HG02571 (cell line): ENCODE data around the gene CAPN8.
A peak's percentile ranks its signal among the peaks of the same experiment; 100 is the strongest.

ENCODE experiments used
- ATAC-seq: cut with Tn5 transposase; IDR thresholded peaks from one replicate; pipeline ENCODE4 v1.9.1; 2021; ENCODE audit warnings: mild to moderate bottlenecking, moderate library complexity; ENCODE audit not compliant: unreplicated experiment

Gene CAPN8

GRCh38 chr1:223657978-223658377 lies 7.5 kb downstream of the CAPN8 start:
- no peak for ATAC-seq

GRCh38 chr1:223654083-223654482 lies 11.4 kb downstream of the CAPN8 start:
- no peak for ATAC-seq

GRCh38 chr1:223653431-223653830 lies 12.1 kb downstream of the CAPN8 start:
- no peak for ATAC-seq

GRCh38 chr1:223653015-223653414 lies 12.5 kb downstream of the CAPN8 start:
- ATAC-seq = no peak

GRCh38 chr1:223652436-223652941 lies 13.0 kb downstream of the CAPN8 start:
- ATAC-seq = no peak

GRCh38 chr1:223651291-223651991 lies 14.1 kb downstream of the CAPN8 start:
- no peak for ATAC-seq

GRCh38 chr1:223650465-223650864 lies 15.0 kb downstream of the CAPN8 start:
- no peak for ATAC-seq

GRCh38 chr1:223649222-223649621 lies 16.3 kb downstream of the CAPN8 start:
- ATAC-seq = no peak

- no peak for ATAC-seq
Measured at GRCh38 chr1:223647249-223647648, 18.3 kb downstream of the CAPN8 start.

- no peak for ATAC-seq
Measured at GRCh38 chr1:223645903-223646302, 19.6 kb downstream of the CAPN8 start.

GRCh38 chr1:223642237-223642636 lies 23.3 kb downstream of the CAPN8 start:
- no peak for ATAC-seq

GRCh38 chr1:223641523-223642039 lies 23.9 kb downstream of the CAPN8 start:
- ATAC-seq = no peak

- no peak for ATAC-seq
Measured at GRCh38 chr1:223639331-223639749, 26.2 kb downstream of the CAPN8 start.

GRCh38 chr1:223635236-223635635 lies 30.3 kb downstream of the CAPN8 start:
- no peak for ATAC-seq

GRCh38 chr1:223634423-223634822 lies 31.1 kb downstream of the CAPN8 start:
- no peak for ATAC-seq

- no peak for ATAC-seq
Measured at GRCh38 chr1:223631956-223632355, 33.5 kb downstream of the CAPN8 start.

GRCh38 chr1:223631473-223631872 lies 34.0 kb downstream of the CAPN8 start:
- ATAC-seq = no peak

GRCh38 chr1:223629126-223629457 lies 36.4 kb downstream of the CAPN8 start:
- ATAC-seq = no peak

GRCh38 chr1:223628233-223629125 lies 37.0 kb downstream of the CAPN8 start:
- no peak for ATAC-seq

GRCh38 chr1:223622132-223622842 lies 43.2 kb downstream of the CAPN8 start:
- no peak for ATAC-seq

GRCh38 chr1:223621312-223621734 lies 44.2 kb downstream of the CAPN8 start:
- peak; percentile 78 for ATAC-seq
